NCI-H187 treated with DMSO at 0.1 percent for 48 hours (cell line): ENCODE measurements around the gene EXO5.
"Not testable (repeated sequence)": the region's sequence is repeated elsewhere in the genome, so short reads cannot be mapped to it uniquely, and the experiment has no call there.

ENCODE experiments used
- DNase-seq: peaks from one replicate; lab custom pipeline; 2025; lab: John Stamatoyannopoulos, UW

Gene EXO5, protein sequence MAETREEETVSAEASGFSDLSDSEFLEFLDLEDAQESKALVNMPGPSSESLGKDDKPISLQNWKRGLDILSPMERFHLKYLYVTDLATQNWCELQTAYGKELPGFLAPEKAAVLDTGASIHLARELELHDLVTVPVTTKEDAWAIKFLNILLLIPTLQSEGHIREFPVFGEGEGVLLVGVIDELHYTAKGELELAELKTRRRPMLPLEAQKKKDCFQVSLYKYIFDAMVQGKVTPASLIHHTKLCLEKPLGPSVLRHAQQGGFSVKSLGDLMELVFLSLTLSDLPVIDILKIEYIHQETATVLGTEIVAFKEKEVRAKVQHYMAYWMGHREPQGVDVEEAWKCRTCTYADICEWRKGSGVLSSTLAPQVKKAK

DNA sequence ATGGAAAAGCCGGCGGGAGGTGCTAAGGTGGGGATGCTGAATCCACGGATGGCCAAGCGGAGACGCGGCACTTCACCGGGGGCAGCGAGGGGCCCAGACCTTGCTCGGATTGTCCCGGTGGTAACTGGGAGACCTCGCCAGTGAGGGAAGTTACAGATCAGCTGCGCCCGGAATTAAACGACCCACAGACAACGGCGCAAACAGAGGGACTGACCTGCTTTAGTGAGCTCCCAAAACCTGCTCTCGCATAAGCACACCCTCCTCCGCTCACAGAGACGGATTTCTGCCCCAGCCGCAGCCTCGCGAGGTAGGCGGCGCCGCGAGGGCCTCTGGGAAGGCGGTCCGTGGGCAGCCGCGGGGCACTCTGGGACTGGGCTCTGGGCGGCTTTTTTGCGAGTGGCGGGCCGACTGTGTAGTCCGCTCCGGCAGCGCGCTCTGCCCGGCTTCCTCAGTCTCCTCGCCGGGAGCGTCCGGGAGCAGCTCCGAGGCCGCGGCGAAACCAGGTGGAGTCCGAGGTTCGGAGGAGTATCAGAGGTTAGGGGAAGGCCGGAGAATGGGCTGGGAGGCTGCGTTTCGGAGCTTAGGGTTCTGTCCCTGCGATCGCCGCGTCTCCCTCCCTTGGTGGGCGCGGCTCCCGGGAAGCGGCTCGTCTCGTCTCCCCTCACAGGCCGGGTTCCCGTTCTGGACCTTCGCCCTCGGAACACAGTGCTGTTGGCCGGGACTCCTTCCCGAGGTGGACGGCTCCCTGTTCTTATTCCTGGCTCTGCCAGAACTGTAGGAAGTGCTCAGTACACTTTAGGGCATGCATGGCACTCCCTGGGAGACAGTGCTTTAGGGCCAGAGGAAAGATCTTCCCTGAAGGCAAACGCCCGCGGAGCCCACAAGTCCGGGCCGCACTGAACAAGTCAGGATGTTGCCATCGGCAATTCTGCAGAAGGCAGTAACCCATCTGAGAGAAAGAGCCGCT is at the start of gene EXO5:
Gene EXO5, plus strand, starts transcription at position 393 of the 967 bp plus-strand sequence. CDS start 5,778 bp downstream, outside the sequence.
- DNase-seq, result no peak

DNA sequence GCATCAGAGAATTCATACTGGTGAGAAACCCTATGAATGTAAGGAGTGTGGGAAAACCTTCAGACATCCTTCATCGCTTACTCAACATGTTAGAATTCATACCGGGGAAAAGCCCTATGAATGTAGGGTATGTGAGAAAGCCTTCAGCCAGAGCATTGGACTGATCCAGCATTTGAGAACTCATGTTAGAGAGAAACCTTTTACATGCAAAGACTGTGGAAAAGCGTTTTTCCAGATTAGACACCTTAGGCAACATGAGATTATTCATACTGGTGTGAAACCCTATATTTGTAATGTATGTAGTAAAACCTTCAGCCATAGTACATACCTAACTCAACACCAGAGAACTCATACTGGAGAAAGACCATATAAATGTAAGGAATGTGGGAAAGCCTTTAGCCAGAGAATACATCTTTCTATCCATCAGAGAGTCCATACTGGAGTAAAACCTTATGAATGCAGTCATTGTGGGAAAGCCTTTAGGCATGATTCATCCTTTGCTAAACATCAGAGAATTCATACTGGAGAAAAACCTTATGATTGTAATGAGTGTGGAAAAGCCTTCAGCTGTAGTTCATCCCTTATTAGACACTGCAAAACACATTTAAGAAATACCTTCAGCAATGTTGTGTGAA is 45.5 kb upstream of the EXO5 start:
- no peak for DNase-seq

DNA sequence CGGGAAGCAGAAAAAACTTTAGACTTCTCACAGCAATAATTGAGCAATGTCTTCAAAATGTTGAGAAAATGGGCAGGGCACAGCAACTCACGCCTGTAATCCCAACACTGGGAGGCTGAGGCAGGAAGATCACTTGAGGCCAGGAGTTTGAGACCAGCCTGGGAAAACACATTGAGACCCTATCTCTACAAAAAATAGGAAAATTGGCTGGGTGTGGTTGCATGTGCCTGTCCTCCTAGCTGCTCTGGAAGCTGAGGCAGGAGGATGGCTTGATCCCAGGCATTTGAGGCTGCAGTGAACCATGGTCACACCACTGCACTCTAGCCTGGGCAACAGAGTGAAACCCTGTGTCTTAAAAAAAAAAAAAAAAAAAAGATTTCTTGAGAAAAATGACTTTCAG is 39.2 kb upstream of the EXO5 start:
- no peak for DNase-seq

DNA sequence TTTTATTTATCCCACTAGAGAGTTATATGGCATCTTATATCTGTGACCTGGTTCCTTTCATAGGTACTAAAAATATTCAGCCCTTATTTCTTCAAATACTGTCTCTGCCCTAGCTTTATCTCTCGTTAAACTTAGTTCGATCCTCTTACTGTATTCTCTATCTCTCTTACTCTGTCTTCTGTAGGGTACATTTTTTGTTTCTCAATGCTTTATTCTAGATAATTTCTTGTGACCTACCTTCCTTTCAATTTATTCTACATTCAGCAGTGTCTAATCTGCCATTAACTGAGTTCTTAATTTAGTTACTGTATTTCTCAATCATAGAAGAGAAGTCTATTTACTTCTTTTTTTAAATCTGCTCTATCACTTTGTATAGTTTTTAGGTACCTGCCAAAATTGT is 33.3 kb upstream of the EXO5 start:
- no peak for DNase-seq

DNA sequence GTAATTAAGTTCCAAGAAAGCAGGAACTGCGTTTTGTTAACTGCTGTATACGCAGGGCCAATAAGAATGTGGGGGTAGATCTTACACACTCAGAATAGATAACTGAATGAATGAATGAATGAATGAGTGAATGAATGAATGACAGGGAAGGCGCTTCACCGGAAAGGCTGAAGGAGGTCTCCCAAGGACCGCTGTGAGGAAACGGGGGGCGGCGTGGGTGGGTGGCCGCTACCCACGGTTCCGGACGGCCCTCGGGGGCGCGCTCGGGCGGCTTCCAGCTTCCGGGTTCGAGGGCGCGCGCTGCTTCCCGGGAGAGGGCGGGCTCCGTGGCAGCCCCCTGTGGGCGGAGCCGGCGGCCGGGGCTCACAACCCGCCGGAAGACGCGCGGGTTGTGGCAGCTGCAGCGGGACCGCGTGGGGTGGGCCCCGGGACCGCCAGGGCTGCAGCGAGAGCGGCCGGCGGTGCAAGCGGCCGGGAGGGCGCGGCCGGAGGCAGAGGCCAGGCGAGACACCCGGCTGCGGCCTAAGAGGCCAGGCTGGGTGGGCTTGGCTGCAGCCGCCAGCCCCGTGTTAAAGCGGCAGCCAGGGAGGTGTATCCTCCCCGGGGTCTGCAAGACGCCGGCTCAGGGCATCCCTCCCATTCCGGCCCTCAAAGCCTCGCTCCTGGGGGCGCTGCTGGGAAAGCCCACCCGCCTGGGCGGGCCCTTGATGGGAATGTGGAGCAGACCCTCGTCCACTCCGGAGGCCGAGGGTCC is 31.5 kb upstream of the EXO5 start, which contains the start of gene ZFP69:
Gene ZFP69, plus strand, starts transcription at position 367 of the 754 bp plus-strand sequence. CDS start 2,072 bp downstream, outside the sequence.
- no peak for DNase-seq

DNA sequence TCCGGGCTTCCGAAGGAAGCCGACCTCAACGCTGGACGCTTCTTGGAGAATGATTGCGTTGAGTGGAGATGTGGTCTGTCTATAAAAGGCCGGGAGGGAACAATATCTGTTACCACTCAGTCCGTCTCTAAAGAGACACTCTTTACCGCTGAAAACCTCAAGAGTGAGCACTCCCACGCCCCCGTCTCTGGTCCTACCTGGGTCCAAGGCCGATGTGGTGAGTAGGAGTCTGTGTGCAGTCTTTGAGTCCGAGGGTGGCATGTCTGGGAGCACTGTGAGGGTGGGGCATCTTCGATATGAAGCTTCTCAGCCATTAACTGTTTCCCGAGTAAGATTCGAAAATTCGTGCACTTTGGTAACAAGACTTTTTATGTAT is 30.9 kb upstream of the EXO5 start:
- no peak for DNase-seq

DNA sequence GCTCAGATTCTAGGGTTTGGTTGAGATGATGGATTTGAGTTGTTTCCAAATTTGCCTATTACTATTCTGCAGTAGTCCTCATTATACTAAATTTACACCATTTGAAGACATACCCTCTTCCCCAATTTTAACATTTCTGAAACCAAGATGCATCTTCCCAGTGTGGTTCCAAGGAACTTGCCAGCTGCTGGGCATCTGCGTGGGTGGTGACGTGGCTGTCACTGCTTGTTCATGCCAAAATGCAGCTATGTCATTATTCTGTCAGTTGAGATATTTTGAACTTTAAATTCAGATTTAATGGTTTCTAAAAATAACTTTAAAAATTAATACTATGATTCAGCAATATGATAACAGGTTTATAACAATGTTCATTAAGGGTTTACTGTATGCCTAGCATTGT is 30.3 kb upstream of the EXO5 start:
- DNase-seq, result no peak

DNA sequence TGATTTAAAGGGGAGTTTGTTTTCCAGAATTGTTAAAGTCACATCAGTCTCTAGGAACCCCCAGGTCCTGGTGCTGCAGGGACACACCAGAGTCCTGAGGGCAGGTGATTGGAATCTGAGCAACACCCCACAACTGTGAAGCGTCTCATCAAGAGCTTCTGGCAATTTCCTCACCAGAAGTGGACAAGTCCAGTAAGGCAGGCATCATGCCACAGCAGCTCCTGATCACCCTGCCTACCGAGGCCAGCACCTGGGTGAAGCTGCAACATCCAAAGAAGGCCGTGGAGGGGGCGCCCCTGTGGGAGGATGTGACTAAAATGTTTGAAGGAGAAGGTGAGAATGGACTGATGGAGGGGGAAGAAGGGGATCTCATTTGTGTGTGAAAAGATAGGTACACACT is 29.4 kb upstream of the EXO5 start:
- DNase-seq, result no peak

DNA sequence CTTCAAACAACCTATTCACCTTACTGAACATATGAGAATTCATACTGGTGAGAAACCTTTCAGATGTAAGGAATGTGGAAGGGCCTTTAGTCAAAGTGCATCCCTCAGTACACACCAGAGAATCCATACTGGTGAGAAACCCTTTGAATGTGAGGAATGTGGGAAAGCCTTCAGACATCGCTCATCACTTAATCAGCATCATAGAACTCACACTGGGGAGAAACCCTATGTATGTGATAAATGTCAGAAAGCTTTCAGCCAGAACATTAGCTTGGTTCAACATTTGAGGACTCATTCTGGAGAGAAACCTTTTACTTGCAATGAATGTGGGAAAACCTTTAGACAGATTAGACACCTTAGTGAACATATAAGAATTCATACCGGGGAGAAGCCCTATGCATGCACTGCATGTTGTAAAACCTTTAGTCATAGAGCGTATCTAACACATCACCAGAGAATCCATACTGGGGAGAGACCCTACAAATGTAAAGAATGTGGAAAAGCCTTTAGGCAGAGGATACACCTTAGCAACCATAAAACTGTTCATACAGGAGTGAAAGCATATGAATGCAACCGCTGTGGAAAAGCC is 13.2 kb upstream of the EXO5 start:
- no peak for DNase-seq

DNA sequence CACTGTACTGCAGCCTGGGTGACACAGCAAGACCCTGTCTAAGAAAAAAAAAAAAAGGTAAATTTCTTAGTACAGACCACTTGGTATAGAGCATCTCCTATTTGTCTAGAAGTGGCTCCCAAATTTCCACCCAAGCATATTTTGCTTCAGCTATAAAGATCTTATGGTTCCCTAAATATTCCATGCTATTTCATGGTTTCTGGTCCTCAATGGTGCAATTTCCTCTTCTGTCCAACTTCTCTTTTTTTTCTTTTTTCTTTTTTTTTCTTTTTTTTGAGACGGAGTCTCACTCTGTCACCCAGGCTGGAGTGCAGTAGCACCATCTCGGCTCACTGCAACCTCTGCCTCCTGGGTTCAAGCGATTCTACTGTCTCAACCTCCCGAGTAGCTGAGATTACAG is 5.9 kb upstream of the EXO5 start:
- DNase-seq, result not testable (repeated sequence)

DNA sequence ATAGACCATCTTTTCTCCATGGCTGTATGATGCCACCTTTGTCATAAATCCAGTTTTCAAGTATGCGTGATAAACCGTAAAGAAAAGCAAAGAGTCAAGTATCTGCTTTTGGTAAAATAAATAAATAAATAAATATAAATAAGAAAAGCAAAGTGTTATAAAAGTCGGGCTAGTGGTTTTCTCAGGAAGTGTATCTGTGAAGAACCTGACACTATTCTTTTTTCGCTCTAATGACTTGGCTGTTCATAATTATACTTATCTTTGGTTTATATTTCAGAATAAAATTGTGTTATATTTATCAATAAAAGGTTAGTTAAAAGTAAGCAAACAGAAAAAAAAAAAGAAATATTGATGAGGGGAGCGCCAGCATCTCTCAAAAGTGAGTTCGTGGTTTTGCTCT is 594 bp upstream of the EXO5 start:
- no peak for DNase-seq

DNA sequence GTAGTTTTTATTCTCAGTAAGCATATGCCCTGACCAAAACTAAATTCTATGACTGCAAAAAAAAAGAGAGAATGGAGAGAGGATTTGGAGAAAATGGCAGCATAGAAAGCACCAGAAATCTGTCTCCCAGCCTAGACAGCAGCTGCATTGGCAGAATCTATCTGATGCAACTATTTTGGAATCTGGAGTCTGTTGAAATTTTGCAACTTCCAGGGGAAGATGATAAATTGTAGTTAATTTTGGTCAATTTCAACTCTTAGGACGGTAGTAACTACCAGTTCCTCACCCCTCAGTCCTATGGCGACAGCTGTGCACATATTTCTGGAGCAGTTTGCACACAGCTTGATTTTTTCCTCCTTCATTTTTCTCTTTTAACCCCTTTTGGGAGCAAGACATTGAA is 10.9 kb downstream of the EXO5 start:
- DNase-seq, result no peak

DNA sequence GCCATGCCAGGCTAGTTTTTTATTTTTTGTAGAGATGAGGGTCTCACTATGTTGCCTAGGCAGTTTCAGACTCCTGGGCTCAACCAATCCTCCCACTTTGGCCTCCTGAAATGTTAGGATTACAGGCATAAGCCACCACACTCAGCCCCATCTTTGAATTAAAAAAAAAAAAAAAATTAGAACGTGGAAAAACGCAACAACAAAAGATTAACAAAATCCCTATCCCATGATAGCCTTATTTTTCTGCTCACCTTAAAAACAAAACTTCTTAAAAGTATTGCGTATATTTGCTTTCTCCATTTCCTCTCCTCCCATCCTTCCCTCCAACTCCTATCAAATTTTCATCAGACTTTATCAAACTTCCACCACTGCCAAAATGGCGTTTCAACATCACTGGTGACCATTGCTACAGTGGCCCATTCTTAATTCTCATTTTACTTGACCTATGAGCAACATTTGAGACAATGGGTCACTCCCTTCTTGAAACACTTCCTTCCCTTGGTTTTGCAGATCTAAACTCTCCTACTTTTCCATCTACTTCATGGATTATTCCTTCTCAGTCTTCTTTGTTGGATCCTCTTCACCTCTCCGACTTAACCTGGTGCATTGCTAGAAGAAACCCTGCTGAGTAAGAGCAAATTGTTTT is 22.3 kb downstream of the EXO5 start:
- DNase-seq, result no peak

DNA sequence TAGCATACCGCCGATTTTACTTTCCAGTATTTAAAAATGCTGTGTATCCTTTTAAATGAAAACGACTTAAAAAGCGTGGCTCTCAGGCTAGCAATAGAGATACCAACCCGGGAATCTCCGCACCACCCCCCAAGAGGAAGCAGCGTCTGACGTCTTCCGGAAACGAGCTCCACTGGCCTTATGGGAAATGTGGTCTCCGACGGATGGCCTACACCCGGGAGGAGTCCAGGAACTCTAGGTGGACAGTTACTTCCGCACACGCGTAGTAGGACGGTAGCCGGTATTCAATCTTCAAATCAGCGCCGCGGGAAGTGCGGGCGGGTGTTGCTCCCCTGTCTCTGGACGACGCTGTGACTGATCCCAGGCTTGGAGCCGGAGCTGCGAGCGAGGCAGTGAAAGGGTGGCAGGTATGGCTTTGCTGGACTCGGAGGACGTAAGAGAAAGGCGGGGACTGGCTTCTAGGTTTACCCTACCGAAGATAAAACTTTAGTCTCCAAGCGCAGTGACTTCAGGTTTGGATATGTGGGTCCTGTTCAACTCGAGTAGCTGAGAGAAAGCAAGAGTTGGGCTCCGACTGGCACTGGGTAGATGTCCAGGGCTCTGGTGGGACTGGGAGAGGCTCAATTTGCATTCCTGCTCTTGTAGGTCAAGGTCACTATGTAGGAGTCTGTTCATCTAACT is 23.0 kb downstream of the EXO5 start, which contains the start of gene ZNF684:
Gene ZNF684, plus strand, starts transcription at position 257 of the 681 bp plus-strand sequence. CDS start 1,530 bp downstream, outside the sequence.
- peak; percentile 74 for DNase-seq

DNA sequence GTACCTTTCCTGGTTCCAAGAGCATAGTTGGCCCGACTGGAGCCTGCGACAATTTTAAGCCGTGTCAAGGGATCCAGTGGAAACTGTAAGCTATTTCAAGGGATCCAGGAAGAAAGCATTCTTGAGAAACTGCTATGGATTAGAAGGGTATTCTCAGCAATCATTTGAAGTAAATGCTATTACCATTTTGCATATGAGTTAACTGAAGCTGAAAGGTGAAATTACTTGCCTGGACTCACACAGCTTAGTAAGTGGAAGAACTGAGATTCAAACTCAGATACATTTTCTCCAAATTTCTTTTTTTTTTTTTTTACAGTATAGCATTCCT is 23.5 kb downstream of the EXO5 start:
- no peak for DNase-seq

DNA sequence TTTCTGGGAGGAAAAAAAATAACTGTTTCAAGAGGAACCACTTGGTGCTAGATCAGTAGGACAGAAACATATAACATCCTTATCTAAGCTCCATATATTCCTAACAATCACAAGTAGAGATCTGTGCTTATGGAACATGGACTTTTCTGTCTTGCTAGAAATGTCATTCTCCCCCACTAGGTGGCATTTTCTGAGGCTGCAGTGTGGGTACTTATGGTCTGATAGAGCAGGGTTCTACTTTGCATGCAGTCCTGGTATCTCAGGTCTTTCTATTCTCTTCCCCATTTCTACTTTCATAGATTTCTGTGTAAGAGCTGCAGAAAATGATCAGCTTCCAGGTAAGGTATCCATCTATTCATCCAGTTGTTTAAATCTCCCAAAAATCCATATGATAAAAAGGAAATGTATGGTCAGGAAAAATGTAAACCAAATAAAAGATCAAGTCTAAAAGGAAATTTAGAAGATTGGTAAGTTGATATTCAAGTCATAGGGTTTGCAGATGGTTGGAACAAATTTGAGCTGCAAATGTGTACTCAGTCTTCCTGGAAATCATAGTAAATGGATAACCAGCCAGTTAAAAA is 24.4 kb downstream of the EXO5 start:
- no peak for DNase-seq

DNA sequence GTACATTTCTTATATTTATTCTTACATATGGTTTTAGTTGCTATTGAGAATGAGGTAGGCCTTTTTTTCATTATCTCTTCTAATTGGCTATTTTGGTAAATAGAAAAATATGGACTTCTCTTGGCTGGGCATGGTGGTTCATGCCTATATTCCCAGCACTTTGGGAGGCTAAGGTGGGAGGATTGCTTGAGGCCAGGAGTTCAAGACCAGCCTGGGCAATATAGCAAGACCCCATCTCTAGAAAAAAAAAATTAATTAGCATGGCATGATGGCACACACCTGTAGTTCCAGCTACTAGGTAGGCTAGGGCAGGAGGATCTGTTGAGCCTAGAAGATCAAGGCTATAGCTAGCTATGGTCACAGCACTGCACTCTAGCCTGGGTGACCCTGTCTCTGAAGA is 26.0 kb downstream of the EXO5 start:
- no peak for DNase-seq

DNA sequence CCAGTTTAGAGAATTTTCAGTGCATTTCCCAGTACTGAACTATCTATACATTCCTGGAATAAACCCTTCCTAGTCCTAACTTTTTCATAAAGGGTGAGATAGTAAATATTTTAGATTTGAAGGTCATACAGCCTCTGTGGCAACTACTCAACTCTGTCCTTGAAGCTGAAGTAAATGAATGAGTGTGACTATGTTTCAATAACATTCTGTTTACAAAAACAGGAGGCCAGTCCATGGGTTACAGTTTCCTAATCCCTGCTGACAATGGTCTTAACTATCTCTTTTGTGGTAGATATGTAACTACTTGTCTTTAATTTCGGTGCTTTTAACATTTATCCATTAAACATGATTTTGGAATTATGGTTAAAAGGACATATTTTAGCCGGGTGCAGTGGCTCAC is 27.2 kb downstream of the EXO5 start:
- no peak for DNase-seq

DNA sequence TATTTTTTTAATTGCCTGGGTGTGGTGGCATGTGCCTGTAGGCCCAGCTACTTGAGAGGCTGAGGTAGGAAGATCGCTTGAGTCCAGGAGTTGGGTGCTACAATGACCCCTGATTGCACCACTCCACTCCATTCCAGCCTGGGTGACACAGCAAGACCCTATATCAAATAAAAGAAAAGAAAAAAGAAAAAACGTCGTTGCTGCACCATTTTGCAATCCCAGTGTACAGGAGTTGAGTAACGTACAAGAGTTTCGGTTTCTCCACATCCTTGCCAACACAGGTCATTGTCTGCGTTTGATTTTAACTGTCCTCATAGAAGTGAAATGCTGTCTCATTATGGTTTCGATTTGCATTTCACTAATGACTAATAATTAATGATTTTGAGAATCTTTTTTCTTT is 30.8 kb downstream of the EXO5 start:
- no peak for DNase-seq

DNA sequence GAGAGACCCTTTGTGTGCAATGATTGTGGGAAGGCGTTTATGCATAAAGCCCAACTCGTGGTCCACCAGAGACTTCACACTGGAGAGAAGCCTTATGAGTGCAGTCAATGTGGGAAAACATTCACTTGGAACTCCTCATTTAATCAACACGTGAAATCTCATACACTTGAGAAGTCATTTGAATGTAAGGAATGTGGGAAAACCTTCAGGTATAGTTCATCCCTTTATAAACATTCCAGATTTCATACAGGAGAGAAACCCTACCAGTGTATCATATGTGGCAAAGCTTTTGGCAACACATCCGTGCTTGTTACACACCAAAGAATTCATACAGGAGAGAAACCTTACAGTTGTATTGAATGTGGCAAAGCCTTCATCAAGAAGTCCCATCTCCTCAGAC is 38.4 kb downstream of the EXO5 start:
- no peak for DNase-seq
